GM04503 (cell line): ENCODE results near the gene PCNT.
"Not testable (repeated sequence)": the region's sequence is repeated elsewhere in the genome, so short reads cannot be mapped to it uniquely, and the experiment has no call there.

ENCODE experiments used
- DNase-seq: peaks from one replicate; pipeline ENCODE4 v3.0.0-alpha.2; 2012; ENCODE audit warnings: low read depth

Gene PCNT

GRCh38 chr21:46361935-46362334 is 38.0 kb downstream of the PCNT start:
- DNase-seq: no peak

- no peak for DNase-seq
These were observed 39.0 kb downstream of the PCNT start for GRCh38 chr21:46362946-46363345.

GRCh38 chr21:46363698-46364097 is 39.7 kb downstream of the PCNT start:
- DNase-seq: no peak

GRCh38 chr21:46366091-46366490 is 42.1 kb downstream of the PCNT start:
- DNase-seq: no peak

GRCh38 chr21:46366561-46366960 is 42.6 kb downstream of the PCNT start:
- no peak for DNase-seq

GRCh38 chr21:46366966-46367365 is 43.0 kb downstream of the PCNT start:
- DNase-seq: no peak

- no peak for DNase-seq
These were observed 44.8 kb downstream of the PCNT start for GRCh38 chr21:46368533-46369285.

- DNase-seq: no peak
These were observed 45.7 kb downstream of the PCNT start for GRCh38 chr21:46369520-46370235.

- DNase-seq: no peak
These were observed 47.5 kb downstream of the PCNT start for GRCh38 chr21:46371204-46372013.

- no peak for DNase-seq
These were observed 48.1 kb downstream of the PCNT start for GRCh38 chr21:46372014-46372485.

- DNase-seq: not testable (repeated sequence)
These were observed 49.0 kb downstream of the PCNT start for GRCh38 chr21:46372947-46373346.

GRCh38 chr21:46374761-46375389 is 50.9 kb downstream of the PCNT start:
- no peak for DNase-seq

- no peak for DNase-seq
These were observed 51.7 kb downstream of the PCNT start for GRCh38 chr21:46375560-46376230.

GRCh38 chr21:46376231-46376628 is 52.3 kb downstream of the PCNT start:
- DNase-seq: no peak

GRCh38 chr21:46376856-46377453 is 53.0 kb downstream of the PCNT start:
- DNase-seq: no peak

GRCh38 chr21:46377789-46378188 is 53.8 kb downstream of the PCNT start:
- no peak for DNase-seq

GRCh38 chr21:46379105-46379504 is 55.1 kb downstream of the PCNT start:
- DNase-seq: no peak

GRCh38 chr21:46379691-46380090 is 55.7 kb downstream of the PCNT start:
- DNase-seq: no peak

GRCh38 chr21:46381541-46381940 is 57.6 kb downstream of the PCNT start:
- DNase-seq: no peak

GRCh38 chr21:46384556-46384955 is 60.6 kb downstream of the PCNT start:
- DNase-seq: no peak
